ENCODE results near the gene A2M. TPM values are rescaled to one million over a fixed set of nuclear protein-coding genes. Genes with fewer than 3 reads are reported as not detected.

The A2M gene
- total and polyA plus RNA-seq, 2 donors (not counting 1 experiment from before 2014, with no cell fraction given): 0.04 TPM; not detected in 1

- POLR2A ChIA-PET: no interaction called here
- H3K9ac ChIP-seq (ENCODE audit: low read length): no peak overlapping the region
- WGBS (ENCODE audit: insufficient coverage): no CpG with 5 or more reads among the region's 2 CpGs
- no peaks in the 10 kb centered on the region for H4K20me1 ChIP-seq (ENCODE audit: control insufficient read depth, insufficient read depth, low read length, poor library complexity, severe bottlenecking)
- no peak for ATAC-seq (ENCODE audit: low read depth)
- no peaks in the 10 kb centered on the region for H3K4me1 Mint-ChIP-seq
- no peaks in the 10 kb centered on the region for H3K27me3 Mint-ChIP-seq
- H3K4me3 ChIP-seq (ENCODE audit: control extremely low read depth in 1 of 5, extremely low read depth in 1 of 5, insufficient read depth in 1 of 5, low read depth in 2 of 5, low read length in 4 of 5): no peak overlapping the region
- H3K4me2 ChIP-seq (replicated peaks; ENCODE audit: low read depth, low read length, poor library complexity, severe bottlenecking): no peak overlapping the region
- H2AFZ ChIP-seq (ENCODE audit: insufficient read depth, low read depth, low read length, poor library complexity, severe bottlenecking): no peak overlapping the region
- peaks cover 0 to 15% (median 6%) of the 10 kb centered on the region in 4 experiments for H3K27me3 ChIP-seq (replicated peaks in 1 of 4; ENCODE audit: control extremely low read depth in 1 of 4, control insufficient read depth in 3 of 4, insufficient read depth in 4 of 4, low read length in 3 of 4)
- intact Hi-C loops (cut with micrococcal nuclease): no loop called here
- no peak for DNase-seq
- H3K4me1 ChIP-seq (ENCODE audit: control insufficient read depth in 2 of 2, insufficient read depth in 2 of 2, low read length in 2 of 2): peaks cover 0 to 6% of the 10 kb centered on the region in 2 donors
- H3K36me3 ChIP-seq (replicated peaks in 1 of 2; ENCODE audit: control extremely low read depth in 1 of 2, control insufficient read depth in 1 of 2, extremely low read depth in 1 of 2, insufficient read depth in 2 of 2, low read length in 1 of 2): no peaks in the 10 kb centered on the region
- H3K9me3 Mint-ChIP-seq (ENCODE audit: insufficient read depth): peaks cover 13% of the 10 kb centered on the region
- H3K27ac Mint-ChIP-seq: no peak overlapping the region
- H3K79me2 ChIP-seq (ENCODE audit: control insufficient read depth, insufficient read depth, low read length): no peaks in the 10 kb centered on the region
- CTCF ChIA-PET: no interaction called here
- H3K27ac ChIP-seq (ENCODE audit: low read length in 2 of 2): no peak overlapping the region
- peaks cover 8 to 15% (median 9%) of the 10 kb centered on the region in 3 donors for H3K9me3 ChIP-seq (ENCODE audit: control extremely low read depth in 1 of 3, control insufficient read depth in 2 of 3, insufficient read depth in 1 of 3, low read length in 2 of 3)
- TF ChIP-seq EZH2 (IDR thresholded peaks at IDR 0.05; ENCODE audit: borderline replicate concordance, insufficient read depth, low read depth, low read length, poor library complexity, severe bottlenecking): no peak
- TF ChIP-seq, protein P1, sequence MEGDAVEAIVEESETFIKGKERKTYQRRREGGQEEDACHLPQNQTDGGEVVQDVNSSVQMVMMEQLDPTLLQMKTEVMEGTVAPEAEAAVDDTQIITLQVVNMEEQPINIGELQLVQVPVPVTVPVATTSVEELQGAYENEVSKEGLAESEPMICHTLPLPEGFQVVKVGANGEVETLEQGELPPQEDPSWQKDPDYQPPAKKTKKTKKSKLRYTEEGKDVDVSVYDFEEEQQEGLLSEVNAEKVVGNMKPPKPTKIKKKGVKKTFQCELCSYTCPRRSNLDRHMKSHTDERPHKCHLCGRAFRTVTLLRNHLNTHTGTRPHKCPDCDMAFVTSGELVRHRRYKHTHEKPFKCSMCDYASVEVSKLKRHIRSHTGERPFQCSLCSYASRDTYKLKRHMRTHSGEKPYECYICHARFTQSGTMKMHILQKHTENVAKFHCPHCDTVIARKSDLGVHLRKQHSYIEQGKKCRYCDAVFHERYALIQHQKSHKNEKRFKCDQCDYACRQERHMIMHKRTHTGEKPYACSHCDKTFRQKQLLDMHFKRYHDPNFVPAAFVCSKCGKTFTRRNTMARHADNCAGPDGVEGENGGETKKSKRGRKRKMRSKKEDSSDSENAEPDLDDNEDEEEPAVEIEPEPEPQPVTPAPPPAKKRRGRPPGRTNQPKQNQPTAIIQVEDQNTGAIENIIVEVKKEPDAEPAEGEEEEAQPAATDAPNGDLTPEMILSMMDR (IDR thresholded peaks at IDR 0.05): no peak
- no peak overlapping the region for H3K4me3 Mint-ChIP-seq
Observed at GRCh38 chr12:9083793-9084192, 31.9 kb downstream of the A2M start.

DNA sequence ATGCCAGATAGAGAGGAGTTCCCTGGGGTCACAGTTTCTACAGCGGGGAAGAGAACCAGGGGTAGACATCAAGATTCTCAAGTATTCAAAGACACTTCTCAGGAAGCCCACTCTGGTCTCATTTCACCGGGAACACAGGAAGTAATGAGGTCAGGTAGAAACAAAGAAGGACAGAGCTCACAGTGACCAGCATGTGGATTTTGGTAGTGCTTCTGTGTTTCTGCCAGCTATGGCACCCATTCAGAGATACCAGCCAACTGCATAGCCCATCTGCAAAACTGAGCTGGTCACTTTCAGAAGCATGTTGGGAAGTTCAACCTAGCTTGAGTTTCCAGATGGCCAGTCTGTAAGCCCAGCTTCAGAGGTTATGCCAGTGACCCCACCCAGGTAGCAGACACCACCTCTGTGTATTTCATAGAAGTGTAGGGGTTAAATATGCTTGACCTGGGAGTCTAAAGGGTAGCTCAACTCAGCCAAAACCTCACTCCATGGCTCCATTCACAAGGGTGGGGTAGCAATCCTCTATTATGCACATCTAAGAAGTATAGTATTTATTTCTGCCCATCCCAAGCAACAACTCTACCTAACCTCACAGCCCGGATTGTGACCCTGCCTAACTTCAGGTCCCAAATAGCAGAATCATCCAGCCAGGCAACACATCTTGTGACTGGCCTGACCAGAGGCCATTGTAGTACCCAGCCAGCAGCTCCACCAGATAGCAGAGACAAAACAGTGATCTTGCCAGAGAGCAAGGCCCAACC is 33.9 kb downstream of the A2M start:
- Histone ChIP-seq H2AFZ (ENCODE audit: insufficient read depth, low read depth, low read length, poor library complexity, severe bottlenecking) (no peak overlapping the region), H3K4me1 (ENCODE audit: control insufficient read depth in 2 of 2, insufficient read depth in 2 of 2, low read length in 2 of 2) (peaks cover 0 to 6% of the 10 kb centered on the region in 2 donors), H3K36me3 (replicated peaks in 1 of 2; ENCODE audit: control extremely low read depth in 1 of 2, control insufficient read depth in 1 of 2, extremely low read depth in 1 of 2, insufficient read depth in 2 of 2, low read length in 1 of 2) (no peaks in the 10 kb centered on the region), H3K27me3 (replicated peaks in 1 of 4; ENCODE audit: control extremely low read depth in 1 of 4, control insufficient read depth in 3 of 4, insufficient read depth in 4 of 4, low read length in 3 of 4) (peaks cover 0 to 15% (median 7%) of the 10 kb centered on the region in 4 experiments), H3K9me3 (ENCODE audit: control extremely low read depth in 1 of 3, control insufficient read depth in 2 of 3, insufficient read depth in 1 of 3, low read length in 2 of 3) (peaks cover 8 to 15% (median 9%) of the 10 kb centered on the region in 3 donors), H3K4me3 (ENCODE audit: control extremely low read depth in 1 of 5, extremely low read depth in 1 of 5, insufficient read depth in 1 of 5, low read depth in 2 of 5, low read length in 4 of 5) (no peak overlapping the region), H3K9ac (ENCODE audit: low read length) (no peak overlapping the region), H3K79me2 (ENCODE audit: control insufficient read depth, insufficient read depth, low read length) (no peaks in the 10 kb centered on the region), H3K27ac (ENCODE audit: low read length in 2 of 2) (no peak overlapping the region), H4K20me1 (ENCODE audit: control insufficient read depth, insufficient read depth, low read length, poor library complexity, severe bottlenecking) (no peaks in the 10 kb centered on the region), H3K4me2 (replicated peaks; ENCODE audit: low read depth, low read length, poor library complexity, severe bottlenecking) (no peak overlapping the region)
- H3K27ac Mint-ChIP-seq: no peak overlapping the region
- ATAC-seq (ENCODE audit: low read depth): no peak
- ChIA-PET CTCF (no interaction called here), POLR2A (no interaction called here)
- intact Hi-C loops (cut with micrococcal nuclease): no loop called here
- peaks cover 15% of the 10 kb centered on the region for H3K9me3 Mint-ChIP-seq (ENCODE audit: insufficient read depth)
- H3K4me3 Mint-ChIP-seq: no peak overlapping the region
- 100% methylated on average over 2 of the region's 3 CpGs for WGBS (ENCODE audit: insufficient coverage)
- no peak for DNase-seq
- H3K4me1 Mint-ChIP-seq: no peaks in the 10 kb centered on the region
- H3K27me3 Mint-ChIP-seq: peaks cover 12% of the 10 kb centered on the region
- no peak for TF ChIP-seq EZH2 (IDR thresholded peaks at IDR 0.05; ENCODE audit: borderline replicate concordance, insufficient read depth, low read depth, low read length, poor library complexity, severe bottlenecking)
- TF ChIP-seq, protein P1 (IDR thresholded peaks at IDR 0.05): no peak
